Frontal cortex (tissue), 4 donors: Measurements from ENCODE around the gene SMURF2. TPM values are rescaled to one million over a fixed set of nuclear protein-coding genes. Genes with fewer than 3 reads are reported as not detected.
"Not testable (repeated sequence)": the region's sequence is repeated elsewhere in the genome, so short reads cannot be mapped to it uniquely, and the experiment has no call there.

Source experiments
- DNase-seq, 2 donors: peaks; one replicate each; pipeline ENCODE4 v3.0.0; 2012; ENCODE audit warnings: low spot score in 2 of 2
- FAIRE-seq: peaks from 2 replicates; lab custom pipeline; 2012; peaks lifted over from hg19 to GRCh38; lab: Jason Lieb, UNC
- total RNA-seq: library from RNA; depleted of rRNA; stranded (reverse); fragments of >200 nt; gene quantifications from one replicate; pipeline ENCODE4 v1.2.3, GENCODE V29; 2014
- donor health status: control.
- donor health status: control.
- donor health status: control.

SMURF2 gene
- total RNA-seq, 1 donor from 2014 or later, result 64.0 TPM

DNA sequence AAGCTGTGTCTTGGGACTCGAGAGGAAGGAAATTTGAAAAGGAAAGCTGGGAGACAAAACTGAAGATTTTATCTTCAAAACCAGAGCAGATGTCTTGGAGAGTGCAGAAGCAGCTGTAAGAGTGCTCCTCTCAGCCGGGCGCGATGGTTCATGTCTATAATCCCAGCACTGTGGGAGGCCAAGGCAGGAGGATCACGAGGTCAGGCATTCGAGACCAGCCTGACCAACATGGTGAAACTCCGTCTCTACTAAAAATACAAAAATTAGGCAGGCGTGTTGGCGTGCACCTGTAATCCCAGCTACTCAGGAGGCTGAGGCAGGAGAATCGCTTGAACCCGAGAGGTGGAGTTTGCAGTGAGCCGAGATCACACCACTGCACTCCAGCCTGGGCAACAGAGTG, 57.6 kb downstream of the SMURF2 start:
- not testable (repeated sequence) for DNase-seq, FAIRE-seq

DNA sequence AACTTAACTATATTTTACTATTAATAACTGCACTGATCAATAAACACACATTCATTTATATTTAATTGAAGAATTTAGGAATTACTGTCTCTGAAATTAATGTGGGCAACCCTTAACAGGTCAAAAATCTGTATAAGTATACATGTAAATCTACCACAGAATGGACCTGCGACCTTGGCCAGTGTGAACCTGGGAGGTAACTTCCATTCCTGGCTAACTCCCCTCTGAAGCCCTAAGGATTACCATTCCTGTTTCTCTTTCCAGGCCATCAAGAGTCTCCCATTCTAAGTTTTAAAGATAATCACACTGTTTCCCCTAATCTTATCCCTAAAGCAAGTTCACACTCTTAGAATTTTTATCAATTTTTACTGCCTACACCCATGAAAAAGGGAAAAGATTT, 58.1 kb downstream of the SMURF2 start:
- no peak for FAIRE-seq

DNA sequence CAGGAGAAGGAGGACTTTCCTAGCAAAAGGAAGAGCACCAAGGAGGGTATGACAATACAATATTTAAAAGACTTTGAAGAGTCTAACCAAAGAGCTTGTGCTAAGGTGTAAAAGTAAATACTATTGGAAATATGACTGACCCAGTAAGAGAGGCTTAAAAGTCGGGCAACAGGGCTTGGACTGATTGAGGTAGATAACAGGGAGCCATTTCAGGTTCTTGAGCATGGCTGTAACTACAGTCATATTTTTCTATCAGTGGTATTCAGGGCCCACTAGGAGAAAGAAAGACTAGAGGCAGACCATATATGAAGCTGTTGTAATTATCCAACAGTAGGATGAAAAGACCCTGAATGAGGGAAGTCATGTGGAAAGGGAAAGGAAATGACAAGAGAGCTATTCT, 62.3 kb downstream of the SMURF2 start:
- no peak for FAIRE-seq
- DNase-seq, result no peak

More for the DNA sequence above, 58.1 kb downstream of the SMURF2 start:
- no peak for DNase-seq

DNA sequence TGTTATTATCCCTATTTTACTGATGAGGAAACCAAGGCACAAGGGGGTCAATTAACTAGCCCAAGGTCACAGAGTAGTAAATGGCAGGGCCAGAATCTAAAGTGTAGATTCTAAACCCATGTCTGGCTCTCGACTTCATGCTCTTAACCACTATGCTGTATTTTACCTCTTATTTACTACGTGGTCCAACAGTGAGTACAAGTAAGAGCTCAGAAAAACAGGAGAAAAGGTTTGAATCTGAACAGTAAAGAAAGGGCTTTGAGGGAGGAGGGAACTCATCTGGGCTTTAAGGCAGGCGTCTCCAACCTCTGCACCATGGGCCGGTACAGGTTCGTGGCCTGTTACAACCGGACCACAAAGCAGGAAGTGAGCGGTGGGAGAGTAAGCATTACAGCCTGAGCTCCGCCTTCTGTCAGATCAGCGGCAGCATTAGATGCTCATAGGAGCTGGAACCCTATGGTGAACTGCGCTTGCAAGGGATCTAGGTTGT, 62.9 kb downstream of the SMURF2 start:
- DNase-seq (no peak), FAIRE-seq (no peak)

DNA sequence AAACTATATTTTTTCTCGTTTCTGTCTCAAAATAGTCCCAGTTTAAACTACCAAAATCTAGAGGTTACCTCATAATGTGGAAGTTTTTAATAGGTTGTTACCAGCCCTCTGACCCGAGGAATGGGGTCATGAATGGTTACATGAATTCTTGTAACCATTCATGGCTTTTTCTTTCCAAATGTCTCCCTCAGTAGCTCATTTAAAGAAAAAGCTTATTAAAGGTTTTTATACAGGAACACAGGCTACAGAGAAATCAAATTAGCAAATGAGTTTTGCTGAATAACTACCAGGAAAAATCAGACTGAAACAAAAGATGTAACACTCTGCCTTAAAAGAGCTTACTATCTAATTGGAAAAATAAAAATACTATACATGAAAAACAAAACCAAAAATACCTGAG, 63.4 kb downstream of the SMURF2 start:
- no peak for DNase-seq
- FAIRE-seq, result no peak

DNA sequence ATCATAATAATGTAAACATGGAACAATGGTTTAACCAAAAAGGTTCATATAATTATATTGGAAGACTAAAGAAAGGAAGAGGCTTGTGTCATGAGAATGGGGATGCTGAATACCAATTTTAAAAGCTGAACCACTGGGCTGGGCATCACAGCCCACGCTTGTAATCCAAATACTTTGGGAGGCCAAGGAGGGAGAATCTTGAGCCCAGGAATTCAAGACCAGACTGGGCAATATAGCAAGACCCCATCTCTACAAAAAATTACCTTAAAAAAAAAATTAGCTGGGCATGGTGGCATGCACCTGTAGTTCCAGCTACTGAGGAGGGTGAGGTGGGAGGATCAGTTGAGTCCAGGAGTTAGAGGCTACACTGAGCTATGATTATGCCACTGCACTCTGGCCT, 65.1 kb downstream of the SMURF2 start:
- FAIRE-seq (no peak), DNase-seq (no peak)

DNA sequence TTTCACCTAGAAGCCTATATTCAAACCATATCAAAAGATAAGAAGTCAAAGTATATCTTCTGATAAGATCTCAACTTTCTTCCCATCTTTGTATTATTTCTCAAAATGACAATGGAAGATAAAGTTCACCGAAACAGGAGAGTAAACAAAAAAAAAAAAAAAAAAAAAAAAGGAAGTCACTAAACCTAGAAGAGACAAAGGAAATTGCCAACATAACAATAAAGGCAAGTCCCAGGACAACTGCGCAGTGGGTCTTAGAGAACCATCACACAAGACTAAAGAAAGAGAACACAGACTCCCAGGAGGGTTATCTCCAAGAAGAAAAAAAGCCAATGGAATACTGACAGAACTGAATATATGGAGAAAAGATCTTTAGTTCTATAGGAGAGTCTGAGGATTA, 65.7 kb downstream of the SMURF2 start:
- no peak for FAIRE-seq

DNA sequence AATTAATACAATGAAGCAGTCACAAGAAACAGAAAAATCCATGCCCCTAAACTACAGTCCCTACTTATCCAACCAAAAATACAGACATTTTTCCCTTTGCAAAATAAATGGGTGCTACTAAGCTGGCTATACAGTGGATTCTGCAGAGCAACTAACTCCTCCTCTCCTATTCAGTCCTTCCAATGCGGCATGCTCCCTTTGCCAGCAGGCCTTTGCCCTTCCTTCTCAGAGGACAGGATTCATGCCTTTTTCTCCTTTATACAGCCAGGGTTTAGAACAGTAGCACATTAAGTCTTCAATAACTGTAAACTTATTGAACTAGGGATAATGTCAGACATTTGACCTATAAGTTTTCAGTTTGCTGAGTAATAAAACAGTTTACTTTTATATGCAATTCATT, 70.2 kb downstream of the SMURF2 start:
- DNase-seq (no peak), FAIRE-seq (no peak)

More for the DNA sequence above, 65.7 kb downstream of the SMURF2 start:
- DNase-seq, result no peak

DNA sequence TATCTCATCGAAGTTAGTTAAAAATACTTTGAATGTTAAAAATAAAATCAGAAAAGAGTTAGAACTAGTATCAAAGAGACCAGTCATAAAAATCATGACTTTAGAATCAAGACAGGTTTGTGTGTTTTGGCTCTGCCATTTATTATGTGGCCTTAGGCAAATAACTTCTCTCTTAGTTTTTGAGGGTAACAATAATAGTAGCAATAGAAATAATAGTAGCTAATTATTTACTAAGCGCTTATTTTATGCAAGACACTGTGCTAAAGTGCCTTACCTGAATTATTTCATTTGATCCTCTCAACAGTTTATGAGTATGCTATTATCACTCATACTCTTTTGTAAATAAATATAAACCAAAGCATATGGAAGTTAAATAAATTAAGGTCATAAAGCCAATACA, 77.0 kb downstream of the SMURF2 start:
- FAIRE-seq, result no peak

DNA sequence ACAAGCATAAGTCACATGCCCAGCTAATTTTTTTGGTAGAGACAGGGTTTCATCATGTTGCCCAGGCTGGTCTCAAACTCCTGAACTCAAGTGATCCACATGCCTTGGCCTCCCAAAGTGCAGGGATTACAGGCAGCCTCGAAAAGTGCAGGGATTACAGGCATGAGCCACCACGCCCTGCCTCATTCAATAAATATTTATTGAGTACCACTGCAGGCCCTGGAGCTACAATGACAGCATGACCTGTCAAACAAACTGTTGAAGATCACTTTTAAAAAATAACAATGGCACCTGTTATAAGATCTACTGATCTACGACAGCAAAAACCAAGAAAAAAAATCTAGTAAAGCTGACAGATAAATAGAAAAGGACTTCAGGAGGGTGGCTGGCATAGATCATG, 79.1 kb downstream of the SMURF2 start:
- DNase-seq (no peak), FAIRE-seq (no peak)

More for the DNA sequence above, 77.0 kb downstream of the SMURF2 start:
- DNase-seq, result no peak

DNA sequence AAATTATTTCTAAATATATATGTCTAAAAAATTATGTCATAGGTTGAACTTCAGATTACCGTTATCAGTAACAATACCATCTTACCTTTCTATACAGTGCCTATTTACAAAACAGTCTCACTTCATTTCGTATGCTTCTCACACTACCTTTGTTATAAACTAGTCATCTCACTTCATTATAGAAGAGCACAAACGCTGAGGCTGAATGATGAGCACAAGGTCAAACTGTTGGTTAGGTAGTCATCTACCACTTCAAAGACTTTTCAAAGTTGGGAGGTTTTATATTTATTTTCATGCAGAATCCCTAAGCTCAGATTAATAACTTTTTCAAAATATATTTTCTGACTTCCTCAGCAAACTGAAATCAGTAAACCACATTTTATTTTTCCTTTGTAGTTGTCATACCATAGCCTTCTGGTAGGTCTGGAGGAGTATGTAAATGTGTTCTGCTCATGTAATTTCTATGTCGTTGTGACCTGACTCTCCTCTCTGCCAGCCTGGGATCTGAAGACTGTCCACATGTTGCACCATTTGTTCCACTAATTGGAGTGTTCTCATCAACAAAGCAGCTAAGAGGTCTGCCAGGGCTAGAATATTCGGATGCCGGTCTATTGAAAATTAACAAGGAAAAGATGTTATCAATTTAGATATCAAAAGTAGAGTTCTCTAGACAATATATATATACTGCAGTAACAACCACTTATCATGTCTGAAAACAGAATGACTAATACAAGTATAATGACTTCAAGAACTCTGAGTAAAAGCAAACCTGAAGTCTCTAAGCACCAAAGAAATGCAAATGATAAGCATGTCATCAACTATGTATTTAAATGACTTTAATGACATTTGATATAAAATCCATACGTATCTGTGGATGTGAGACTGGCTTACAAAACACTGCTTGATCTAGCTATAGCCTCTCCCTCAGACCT, 81.5 kb downstream of the SMURF2 start:
- no peak for DNase-seq
- FAIRE-seq, result no peak

DNA sequence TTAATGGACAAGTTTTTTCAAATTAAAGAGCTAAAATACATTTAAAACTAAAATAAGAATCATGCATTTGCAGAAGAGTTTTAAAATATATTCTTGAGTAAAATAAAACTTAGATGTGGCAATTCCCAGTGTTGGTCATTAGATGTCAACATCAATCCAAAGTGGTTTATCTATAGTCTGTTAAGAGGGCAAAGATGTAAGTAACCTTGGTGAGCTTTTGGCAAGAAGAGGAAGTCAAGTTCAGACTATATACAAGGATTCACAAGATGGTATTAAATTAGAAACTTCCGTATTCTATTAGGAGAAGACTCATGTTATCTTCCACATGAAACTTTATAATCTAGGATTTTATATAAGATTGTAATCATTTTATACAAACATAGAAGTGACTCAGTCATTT, 82.2 kb downstream of the SMURF2 start:
- FAIRE-seq (no peak), DNase-seq (no peak)

DNA sequence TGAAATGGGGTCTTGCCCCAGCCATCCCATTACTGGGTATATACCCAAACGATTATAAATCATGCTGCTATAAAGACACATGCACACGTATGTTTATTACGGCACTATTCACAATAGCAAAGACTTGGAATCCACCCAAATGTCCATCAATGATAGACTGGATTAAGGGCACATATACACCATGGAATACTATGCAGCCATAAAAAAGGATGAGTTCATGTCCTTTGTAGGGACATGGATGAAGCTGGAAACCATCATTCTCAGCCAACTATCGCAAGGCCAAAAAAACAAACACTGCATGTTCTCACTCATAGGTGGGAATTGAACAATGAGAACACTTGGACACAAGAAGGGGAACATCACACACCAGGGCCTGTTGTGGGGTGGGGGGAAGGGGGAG, 85.1 kb downstream of the SMURF2 start:
- not testable (repeated sequence) for FAIRE-seq, DNase-seq

DNA sequence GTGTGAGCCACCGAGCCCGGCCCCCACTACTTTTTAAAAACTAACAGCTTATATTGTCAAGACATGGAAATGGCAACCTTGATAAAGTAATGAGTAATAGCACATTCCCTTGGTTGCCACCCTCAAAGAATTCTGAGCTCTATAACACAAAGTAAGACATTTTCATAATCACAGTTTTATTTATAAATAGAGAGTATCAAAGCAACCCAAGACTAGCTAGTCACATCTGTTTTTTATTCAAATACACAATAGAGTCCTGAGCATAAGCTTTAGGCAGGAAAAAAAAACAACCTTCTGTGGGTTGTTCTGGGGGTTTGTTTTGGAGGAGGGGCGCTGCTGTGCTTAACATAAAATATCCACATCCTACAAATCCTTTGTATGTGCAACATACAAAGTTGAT, 86.7 kb downstream of the SMURF2 start:
- FAIRE-seq, result no peak
- no peak for DNase-seq

DNA sequence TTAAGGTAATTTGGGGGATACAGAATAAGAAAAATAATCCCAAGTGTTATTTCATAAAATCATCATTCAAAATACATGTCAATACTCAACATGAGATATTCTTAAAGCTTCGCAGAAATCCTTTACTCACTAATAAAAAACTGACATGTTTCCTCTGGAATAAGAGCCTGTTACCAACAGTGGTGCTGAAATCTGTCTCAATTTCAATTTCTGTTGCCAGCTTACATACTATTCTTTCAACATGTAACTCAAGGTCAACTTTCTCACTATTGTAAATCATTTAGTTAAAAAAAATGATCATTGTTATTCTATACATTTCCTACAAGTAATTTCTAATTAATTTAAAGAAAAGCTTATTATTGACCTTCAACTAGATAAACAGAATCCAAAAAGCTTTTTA, 87.5 kb downstream of the SMURF2 start:
- no peak for FAIRE-seq
- DNase-seq, result no peak

DNA sequence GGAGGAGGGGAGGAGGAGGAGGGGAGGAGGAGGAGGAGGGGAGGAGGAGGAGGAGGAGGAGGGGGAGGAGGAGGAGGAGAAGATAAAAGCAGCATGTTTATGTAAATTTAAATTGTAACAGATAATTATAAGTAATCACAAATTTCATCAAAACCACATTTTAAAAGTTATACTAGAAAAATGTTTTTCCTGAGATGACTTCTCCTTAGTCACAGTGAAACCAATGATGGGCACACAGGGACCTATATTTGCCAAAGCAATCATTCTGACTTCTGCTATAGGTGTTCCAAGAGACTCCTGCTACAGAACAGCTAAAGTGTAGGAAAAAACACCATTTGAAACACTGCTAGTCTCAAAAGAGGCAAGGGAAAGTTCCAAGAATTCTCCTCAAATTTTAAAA, 88.9 kb downstream of the SMURF2 start:
- FAIRE-seq (no peak), DNase-seq (no peak)

DNA sequence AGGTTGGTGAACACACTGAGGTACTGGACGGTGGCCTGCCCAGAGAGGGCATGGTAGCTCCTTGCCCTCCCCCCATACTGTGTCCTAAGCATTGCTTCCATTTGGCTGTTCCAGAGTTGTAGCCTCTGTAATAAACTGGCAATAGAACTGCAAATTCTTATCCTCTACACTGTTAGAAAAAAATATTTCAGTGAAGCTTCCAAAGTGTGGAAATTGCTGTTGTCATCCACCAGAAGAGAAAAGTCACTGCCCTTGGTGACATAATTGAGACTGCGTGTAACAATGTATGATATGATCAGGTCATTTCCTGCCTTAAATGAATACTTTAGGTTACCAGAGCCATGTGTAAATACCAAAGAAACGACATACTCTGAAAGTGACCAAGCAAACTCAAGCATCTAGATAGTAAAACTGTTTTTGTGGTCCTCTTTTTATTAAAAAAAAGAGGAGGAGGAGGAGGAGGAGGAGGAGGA, 89.4 kb downstream of the SMURF2 start:
- DNase-seq (no peak), FAIRE-seq (no peak)

DNA sequence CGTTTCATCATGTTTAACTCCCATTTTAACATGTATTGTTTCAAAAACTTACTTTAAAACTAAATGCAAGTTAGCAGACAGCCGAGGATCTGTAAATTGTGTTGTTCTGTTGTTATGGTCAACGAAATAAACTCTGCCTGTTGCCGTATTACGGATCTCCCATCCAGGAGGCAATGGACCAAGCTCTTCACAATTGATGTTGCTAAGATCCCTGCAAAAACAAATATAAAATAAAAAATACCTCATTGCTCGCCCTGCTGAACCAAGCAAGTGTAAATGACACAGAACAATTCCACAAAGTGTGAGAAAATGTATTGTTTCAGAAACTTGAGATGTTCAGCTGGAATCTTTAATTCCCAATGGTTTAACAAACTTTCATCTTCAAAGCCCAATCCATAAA, 90.4 kb downstream of the SMURF2 start:
- no peak for FAIRE-seq
- DNase-seq, result no peak

DNA sequence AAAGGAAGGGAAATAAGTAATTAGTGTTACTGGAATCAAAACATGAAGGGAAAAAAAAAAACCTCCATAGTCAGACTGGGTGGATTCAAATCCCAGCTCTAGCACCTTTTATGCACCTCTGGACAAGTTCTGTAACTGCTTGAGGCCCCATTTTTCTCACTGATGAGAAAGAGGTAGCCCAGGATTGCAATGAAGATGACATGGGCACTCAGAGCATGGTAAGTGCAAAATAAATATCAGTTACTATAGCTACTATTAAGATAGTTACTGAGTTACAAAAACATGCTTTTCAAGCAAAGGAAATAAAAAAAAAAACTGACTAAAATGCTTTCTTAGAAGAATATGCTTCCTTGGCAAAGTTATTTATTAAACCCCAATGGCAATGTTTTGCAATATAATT, 96.5 kb downstream of the SMURF2 start:
- no peak for FAIRE-seq
- DNase-seq, result no peak

DNA sequence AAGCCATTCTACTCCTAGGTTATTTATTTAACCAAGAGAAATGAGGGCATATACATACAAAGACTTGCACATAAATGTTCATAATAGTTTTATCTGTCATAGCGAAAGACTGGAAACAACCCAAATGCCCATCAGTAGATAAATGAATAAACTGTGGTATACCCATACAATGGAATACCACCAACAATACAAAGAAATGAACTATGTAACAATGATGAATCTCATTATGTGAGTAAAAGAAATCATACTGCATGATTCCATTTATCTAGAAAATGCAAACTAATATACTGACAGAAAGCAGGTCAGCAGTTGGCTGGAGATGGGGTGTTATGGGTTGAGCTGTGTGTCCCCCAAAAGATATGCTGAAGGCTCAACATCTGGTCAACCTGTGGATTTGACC, 98.0 kb downstream of the SMURF2 start:
- FAIRE-seq (no peak), DNase-seq (no peak)

DNA sequence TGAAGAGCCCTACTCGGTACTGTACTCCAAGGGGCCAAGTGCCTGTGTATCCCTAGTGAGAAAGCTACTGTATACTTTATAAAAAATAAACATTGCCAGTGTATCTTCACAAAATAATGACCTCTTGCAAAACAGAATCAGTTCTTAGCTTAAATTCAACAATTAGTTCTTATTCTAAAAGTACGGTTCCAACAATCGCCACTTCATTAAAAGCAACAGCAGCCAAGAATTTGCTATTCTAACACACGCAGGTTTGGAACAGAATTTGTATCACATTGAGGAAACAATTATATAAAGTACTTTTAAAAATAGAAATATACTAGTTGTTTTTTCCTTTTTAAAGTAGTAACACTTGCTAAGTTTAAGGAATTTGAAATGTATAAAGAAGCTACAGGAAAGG, 106.8 kb downstream of the SMURF2 start:
- FAIRE-seq (no peak), DNase-seq (no peak)
